HepG2 (cell line): Measurements from ENCODE around the gene CCDC142. TPM values are rescaled to one million over a fixed set of nuclear protein-coding genes. Genes with fewer than 3 reads are reported as not detected.

Experiments used
- ARID2 ChIP-seq: sonication (generic); formaldehyde crosslinking; IDR thresholded peaks from 2 replicates; pipeline ENCODE4 v1.8.1; 2022; ENCODE audit warnings: mild to moderate bottlenecking, missing genetic modification reagents, borderline replicate concordance
- FOSL1 ChIP-seq: sonication (generic); formaldehyde crosslinking; IDR thresholded peaks from 2 replicates; pipeline ENCODE4 v1.9.0; 2021; ENCODE audit warnings: missing genetic modification reagents, borderline replicate concordance
- FOXA3 ChIP-seq: IDR thresholded peaks from 2 replicates; pipeline ENCODE4 v1.6.1; 2016; ENCODE audit warnings: missing genetic modification reagents, missing compliant biosample characterization
- IRX3 ChIP-seq: sonication (generic); formaldehyde crosslinking; IDR thresholded peaks from 2 replicates; pipeline ENCODE4 v1.8.1; 2023; ENCODE audit warnings: mild to moderate bottlenecking, low read depth, missing genetic modification reagents, borderline replicate concordance
- MXI1 ChIP-seq: IDR thresholded peaks from 3 replicates; pipeline ENCODE4 v1.6.1; 2012; ENCODE audit warnings: low read depth, low read length, inconsistent platforms, borderline replicate concordance
- PBX3 ChIP-seq: sonication (generic); formaldehyde crosslinking; IDR thresholded peaks from 2 replicates; pipeline ENCODE4 v1.8.1; 2023; ENCODE audit warnings: missing genetic modification reagents, inconsistent platforms, borderline replicate concordance
- PHF21A ChIP-seq: sonication (generic); formaldehyde crosslinking; IDR thresholded peaks from 2 replicates; pipeline ENCODE4 v1.5.0; 2020; ENCODE audit warnings: mild to moderate bottlenecking, missing genetic modification reagents
- RBM39 ChIP-seq: fragments of 200-400 bp; formaldehyde crosslinking; IDR thresholded peaks from one replicate; pipeline ENCODE4 v1.6.1; 2018; ENCODE audit warnings: antibody characterized with exemption, mild to moderate bottlenecking, low read depth, low read length; ENCODE audit not compliant: poor library complexity, severe bottlenecking
- ZFP1 ChIP-seq: IDR thresholded peaks from 2 replicates; pipeline ENCODE4 v1.6.1; 2016
- ZHX1 ChIP-seq: sonication (generic); formaldehyde crosslinking; IDR thresholded peaks from 2 replicates; pipeline ENCODE4 v1.8.1; 2022; ENCODE audit warnings: low read depth, mild to moderate bottlenecking, missing genetic modification reagents
- ZNF10 ChIP-seq: sonication (generic); formaldehyde crosslinking; IDR thresholded peaks from 2 replicates; pipeline ENCODE4 v1.4.0; 2020; ENCODE audit warnings: mild to moderate bottlenecking, low read depth, missing genetic modification reagents, borderline replicate concordance
- ZNF18 ChIP-seq: sonication (generic); formaldehyde crosslinking; IDR thresholded peaks from 2 replicates; pipeline ENCODE4 v1.8.0; 2022; ENCODE audit warnings: mild to moderate bottlenecking, missing genetic modification reagents; ENCODE audit not compliant: insufficient replicate concordance
- ZNF24 ChIP-seq: fragments of 450-650 bp; IDR thresholded peaks from 2 replicates; pipeline ENCODE4 v1.6.1; 2017; ENCODE audit warnings: antibody characterized with exemption, mild to moderate bottlenecking
- ZNF281 ChIP-seq: sonication (generic); formaldehyde crosslinking; IDR thresholded peaks from 2 replicates; pipeline ENCODE4 v1.4.0; 2020; ENCODE audit warnings: missing genetic modification reagents, borderline replicate concordance
- ZSCAN22 ChIP-seq: sonication (generic); formaldehyde crosslinking; IDR thresholded peaks from 2 replicates; pipeline ENCODE4 v1.4.0; 2020; ENCODE audit warnings: mild to moderate bottlenecking, missing genetic modification reagents
- polyA plus RNA-seq, 8 experiments: library from polyadenylated mRNA; depleted of rRNA in 3 of 8; stranded (reverse) in 7 of 8; unstranded in 1 of 8; fragments of >200 nt; fragmentation: Illumina TruSeq in 4 of 8; extraction: Trizol in 4 of 8; gene quantifications; 2 replicates each; pipeline versions ENCODE4 v1.2.1 to v1.2.3, GENCODE V29; 2011 to 2016; ENCODE audit warnings: low read depth in 4 of 8, missing spikeins in 1 of 8, mixed read lengths in 1 of 8; ENCODE audit not compliant: insufficient read depth in 1 of 8
- total RNA-seq, 5 experiments: library from RNA; depleted of rRNA; stranded (reverse); fragments of >200 nt; fragmentation: Illumina TruSeq; extraction: Trizol; gene quantifications; 2 replicates each; pipeline ENCODE4 v1.2.3, GENCODE V29; 2016; ENCODE audit warnings: low read depth in 1 of 5
- TF ChIP-seq, protein P1 (sequence below): sonication (generic); formaldehyde crosslinking; conservative IDR thresholded peaks from 2 replicates; pipeline ENCODE4 v1.4.0; 2020; ENCODE audit warnings: missing genetic modification reagents

Gene CCDC142
- total and polyA plus RNA-seq, 2 of the 13 experiments (the other 11 are each of a cell fraction or from before 2014, with no cell fraction given), result 14.7 to 30.4 TPM

DNA sequence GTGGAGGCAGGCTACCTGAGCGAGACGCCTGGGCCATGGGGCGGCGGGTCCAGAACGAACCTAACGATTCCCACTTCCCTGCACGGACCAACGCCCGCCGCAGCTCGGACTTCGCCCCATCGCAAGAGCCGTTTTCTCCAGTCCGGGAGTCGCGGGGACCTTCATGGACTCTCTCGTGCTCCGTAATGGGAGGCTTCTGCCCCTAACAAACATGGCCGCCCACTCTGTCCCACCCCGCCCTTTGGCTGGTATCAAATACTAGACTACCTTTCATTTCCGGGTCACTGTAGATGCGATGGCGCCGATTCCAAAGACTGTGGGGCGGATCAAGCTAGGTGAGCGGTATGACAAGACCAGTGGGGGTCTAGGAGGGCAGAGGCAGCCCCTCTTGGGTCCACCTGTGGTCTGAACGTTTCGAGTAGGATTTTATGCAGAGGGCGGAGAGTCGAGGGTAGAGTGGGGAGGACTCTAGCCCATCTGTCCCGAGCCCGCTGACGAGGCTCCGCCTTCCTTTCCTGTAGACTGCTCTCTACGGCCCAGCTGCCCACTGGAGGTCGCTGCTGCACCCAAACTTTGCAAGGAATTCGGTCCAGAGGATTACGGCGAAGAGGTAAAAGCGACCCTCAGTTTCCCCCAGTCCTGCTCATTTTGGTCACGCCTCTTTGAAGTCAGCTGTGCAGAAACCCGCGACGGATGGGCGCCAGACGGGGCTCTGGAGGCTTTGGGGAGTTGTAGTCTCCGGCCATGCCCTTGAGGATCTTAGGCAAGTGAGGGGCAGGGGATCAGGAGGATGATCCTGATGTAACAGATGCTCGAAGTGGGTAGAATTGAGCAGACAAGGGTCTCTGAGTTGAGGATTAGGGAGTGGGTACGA is at the start of gene CCDC142, which contains the start of gene TTC31 (continued):
- peak; percentile 54; the same call in 1 of the 2 replicates for TF ChIP-seq PBX3
- peak; percentile 43 for TF ChIP-seq FOXA3 (CRISPR knock-in tag)
- TF ChIP-seq ZFP1 (CRISPR knock-in tag), result peak; percentile 88
- TF ChIP-seq ZSCAN22 (CRISPR knock-in tag), result 0 out of 2 replicates have a peak, but pooled peaks have one; percentile 8
- no peak for TF ChIP-seq ZNF10 (CRISPR knock-in tag)
- TF ChIP-seq FOSL1 (CRISPR knock-in tag), result no peak
- TF ChIP-seq PHF21A, result peak; percentile 95
- peak; percentile 81; the same call in 2 of the 3 replicates for TF ChIP-seq MXI1
- TF ChIP-seq ZNF18 (CRISPR knock-in tag), result peak; percentile 37
- TF ChIP-seq ZHX1 (CRISPR knock-in tag), result peak; percentile 77
- TF ChIP-seq, protein P1, sequence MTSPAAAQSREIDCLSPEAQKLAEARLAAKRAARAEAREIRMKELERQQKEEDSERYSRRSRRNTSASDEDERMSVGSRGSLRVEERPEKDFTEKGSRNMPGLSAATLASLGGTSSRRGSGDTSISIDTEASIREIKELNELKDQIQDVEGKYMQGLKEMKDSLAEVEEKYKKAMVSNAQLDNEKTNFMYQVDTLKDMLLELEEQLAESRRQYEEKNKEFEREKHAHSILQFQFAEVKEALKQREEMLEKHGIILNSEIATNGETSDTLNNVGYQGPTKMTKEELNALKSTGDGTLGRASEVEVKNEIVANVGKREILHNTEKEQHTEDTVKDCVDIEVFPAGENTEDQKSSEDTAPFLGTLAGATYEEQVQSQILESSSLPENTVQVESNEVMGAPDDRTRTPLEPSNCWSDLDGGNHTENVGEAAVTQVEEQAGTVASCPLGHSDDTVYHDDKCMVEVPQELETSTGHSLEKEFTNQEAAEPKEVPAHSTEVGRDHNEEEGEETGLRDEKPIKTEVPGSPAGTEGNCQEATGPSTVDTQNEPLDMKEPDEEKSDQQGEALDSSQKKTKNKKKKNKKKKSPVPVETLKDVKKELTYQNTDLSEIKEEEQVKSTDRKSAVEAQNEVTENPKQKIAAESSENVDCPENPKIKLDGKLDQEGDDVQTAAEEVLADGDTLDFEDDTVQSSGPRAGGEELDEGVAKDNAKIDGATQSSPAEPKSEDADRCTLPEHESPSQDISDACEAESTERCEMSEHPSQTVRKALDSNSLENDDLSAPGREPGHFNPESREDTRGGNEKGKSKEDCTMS (CRISPR knock-in tag), result no peak
- TF ChIP-seq RBM39, result no peak
- TF ChIP-seq ZNF24, result no peak
- peak; percentile 90 for TF ChIP-seq ARID2 (CRISPR knock-in tag)
- peak; percentile 46; the same call in 1 of the 2 replicates for TF ChIP-seq ZNF281
- no peak for TF ChIP-seq IRX3 (CRISPR knock-in tag)
